Epidermal melanocyte (primary cell): ENCODE measurements around the gene TP53BP2.
"Not testable (repeated sequence)": the region's sequence is repeated elsewhere in the genome, so short reads cannot be mapped to it uniquely, and the experiment has no call there.

Source experiments
- DNase-seq: peaks from one replicate; pipeline ENCODE4 v3.0.0; 2011; ENCODE audit warnings: low spot score; ENCODE audit not compliant: insufficient read length

The TP53BP2 gene

GRCh38 chr1:223832637-223832943, 13.2 kb downstream of the TP53BP2 start:
- no peak for DNase-seq

- DNase-seq: no peak
These were observed 13.8 kb downstream of the TP53BP2 start for GRCh38 chr1:223831755-223832636.

- DNase-seq: no peak
These were observed 16.1 kb downstream of the TP53BP2 start for GRCh38 chr1:223829678-223830077.

- no peak for DNase-seq
These were observed 17.4 kb downstream of the TP53BP2 start for GRCh38 chr1:223828162-223828848.

- DNase-seq: no peak
These were observed 18.5 kb downstream of the TP53BP2 start for GRCh38 chr1:223827193-223827663.

DNA sequence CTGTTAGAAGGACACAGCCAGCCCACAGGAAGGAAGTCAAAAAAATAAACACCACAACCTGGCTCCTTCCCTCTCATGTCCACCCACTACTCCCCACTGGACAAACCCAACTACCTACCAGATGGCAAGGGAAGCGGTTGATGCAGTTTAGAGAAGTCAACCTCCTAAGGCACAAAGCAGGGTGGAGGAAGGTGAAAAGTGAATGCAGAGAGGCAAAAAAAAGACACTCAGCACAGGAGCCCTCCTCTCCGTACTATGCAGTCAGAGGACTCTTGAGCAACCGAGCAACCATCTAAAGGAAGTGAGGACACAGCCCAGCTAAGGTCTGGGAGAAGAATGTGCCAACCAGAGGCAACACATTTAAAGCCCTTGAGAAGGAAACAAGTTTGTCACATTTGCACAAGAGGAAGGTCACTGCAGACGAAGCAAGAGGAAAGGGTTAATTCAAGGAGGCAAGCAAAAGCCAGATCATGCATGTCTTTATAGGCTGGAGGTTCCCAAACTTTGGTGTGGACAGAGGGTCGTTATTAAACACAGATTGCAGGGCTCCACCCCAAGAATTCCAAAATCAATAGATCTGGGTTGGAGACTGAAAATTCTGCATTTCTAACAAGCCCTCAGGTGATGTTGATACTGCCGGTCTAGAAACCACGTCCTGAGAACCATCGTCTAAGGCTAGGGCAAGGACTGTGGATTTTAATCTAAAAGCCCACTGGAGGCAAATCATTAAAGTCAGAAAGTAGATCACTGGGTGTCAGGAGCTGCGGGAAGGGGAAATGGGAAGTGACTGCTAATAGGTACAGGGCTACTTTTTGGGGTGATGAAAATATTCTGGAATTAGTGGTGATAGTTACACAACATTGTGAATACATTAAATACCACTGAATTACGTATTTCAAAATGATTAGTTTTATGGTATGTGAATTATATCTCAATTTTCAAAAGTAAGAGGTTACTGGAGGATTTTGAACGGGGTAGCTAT, 19.7 kb downstream of the TP53BP2 start:
- no peak for DNase-seq

DNA sequence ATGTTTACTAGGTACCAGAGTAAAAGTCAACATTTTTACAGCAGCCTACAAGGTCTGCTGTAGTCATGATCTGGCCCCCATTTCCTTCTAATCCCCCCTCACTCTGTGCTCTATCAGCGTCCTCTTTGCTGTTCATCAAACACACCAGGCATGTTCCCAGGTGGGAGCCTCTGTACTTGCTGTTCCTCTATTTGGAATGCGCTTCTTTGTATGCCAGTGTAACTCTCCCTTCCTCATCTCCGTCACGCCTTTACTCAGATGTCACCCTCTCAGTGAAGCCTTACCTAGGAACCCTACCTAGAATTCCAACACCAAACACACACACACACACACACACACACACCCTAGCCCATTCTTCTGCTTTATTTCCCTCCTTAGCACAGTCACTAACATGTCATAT, 21.0 kb downstream of the TP53BP2 start:
- DNase-seq: no peak

GRCh38 chr1:223824287-223824686, 21.5 kb downstream of the TP53BP2 start:
- no peak for DNase-seq

- DNase-seq: no peak
These were observed 24.8 kb downstream of the TP53BP2 start for GRCh38 chr1:223820971-223821370.

DNA sequence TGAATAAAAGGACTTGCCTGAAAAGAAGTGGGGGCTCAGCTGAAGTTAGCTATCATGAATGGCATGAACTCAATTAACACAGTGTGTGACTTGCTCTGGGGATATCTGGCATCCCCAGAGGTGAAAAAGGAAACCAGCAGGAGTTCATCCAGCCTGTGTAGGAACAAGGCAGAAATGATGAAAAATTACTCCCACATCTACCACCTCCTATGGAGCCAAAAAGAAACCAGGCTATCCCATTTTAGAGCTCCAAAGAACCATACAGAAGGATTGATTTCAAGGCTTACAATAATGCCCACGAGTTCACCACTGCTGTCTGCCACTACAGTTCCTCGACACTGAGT, 25.3 kb downstream of the TP53BP2 start:
- no peak for DNase-seq

GRCh38 chr1:223819730-223820514, 25.8 kb downstream of the TP53BP2 start:
- DNase-seq: no peak

- not testable (repeated sequence) for DNase-seq
These were observed 28.5 kb downstream of the TP53BP2 start for GRCh38 chr1:223817265-223817664.

DNA sequence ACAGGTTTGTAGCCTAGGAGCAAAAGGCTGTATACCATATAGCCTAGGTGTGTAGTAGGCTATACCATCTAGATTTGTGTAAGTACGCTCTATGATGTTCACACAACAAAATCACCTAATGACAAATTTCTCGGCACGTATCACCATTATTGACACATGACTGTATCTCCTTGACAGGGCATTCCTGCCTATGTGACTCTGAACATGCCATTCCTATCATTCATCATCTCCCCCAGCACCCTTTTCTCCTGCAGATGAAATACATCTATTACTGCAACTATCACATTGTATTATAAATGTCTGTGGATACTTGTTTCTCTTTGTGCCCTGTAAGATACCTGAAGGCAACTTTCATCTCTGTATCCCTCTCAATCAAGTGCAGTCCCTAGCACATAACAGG, 29.9 kb downstream of the TP53BP2 start:
- DNase-seq: no peak

DNA sequence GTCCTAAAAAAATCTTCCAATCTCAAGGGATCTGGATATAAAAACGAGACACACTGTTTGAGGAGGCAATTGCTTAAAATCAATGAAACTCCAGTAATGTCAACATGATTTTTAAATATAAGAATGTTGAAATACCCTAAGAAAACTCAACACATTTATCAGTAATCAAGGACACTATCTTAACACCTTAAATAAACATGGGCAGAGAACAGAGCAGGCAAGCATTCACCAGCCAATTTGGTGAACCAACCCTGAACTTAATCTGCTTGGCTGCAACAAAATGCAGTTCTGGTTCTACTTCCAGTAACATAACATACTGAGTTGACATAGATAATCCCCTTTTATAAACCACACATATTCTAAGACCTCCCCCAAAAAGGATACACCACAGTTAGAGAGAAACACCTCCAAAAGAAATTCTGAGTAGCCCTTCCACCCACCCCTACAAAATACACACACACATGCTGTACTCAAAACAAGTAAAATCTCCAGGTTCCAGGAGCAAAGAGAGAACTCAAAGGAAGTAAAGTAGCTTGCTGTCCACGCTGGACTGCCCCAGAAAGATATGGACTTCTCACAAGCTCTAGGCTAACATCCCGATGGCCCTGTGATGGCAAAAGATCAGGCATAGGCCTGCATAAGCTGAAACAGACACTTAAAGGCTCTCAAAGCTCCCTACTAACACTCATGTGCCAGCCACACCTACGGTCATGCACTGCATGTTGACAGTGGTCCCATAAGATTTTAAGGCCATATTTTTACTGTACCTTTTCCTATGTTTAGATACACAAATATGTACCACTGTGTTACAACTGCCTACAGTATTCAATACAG, 30.5 kb downstream of the TP53BP2 start:
- DNase-seq: no peak

DNA sequence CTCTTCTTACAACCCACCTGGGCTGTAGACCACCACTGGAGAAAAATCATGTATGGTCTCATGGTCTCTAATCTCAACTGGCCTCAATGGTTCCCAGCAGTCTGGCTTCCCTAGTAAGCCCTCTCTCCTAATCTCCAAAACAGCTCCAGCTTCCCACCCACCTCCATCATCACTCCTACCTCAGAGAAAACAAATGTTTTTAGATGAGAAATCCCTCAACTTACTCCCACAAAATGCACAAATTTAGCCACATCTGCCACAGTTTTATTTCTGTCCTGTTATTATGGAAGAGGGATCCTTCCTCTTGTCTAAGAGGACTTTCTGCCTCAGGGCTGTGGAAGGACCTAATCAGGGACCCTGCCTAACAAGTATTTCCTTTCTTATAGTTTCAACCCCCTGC, 32.1 kb downstream of the TP53BP2 start:
- DNase-seq: no peak

- DNase-seq: no peak
These were observed 34.1 kb downstream of the TP53BP2 start for GRCh38 chr1:223811634-223812101.

- no peak for DNase-seq
These were observed 35.2 kb downstream of the TP53BP2 start for GRCh38 chr1:223810586-223810985.

- not testable (repeated sequence) for DNase-seq
These were observed 35.8 kb downstream of the TP53BP2 start for GRCh38 chr1:223809905-223810304.

DNA sequence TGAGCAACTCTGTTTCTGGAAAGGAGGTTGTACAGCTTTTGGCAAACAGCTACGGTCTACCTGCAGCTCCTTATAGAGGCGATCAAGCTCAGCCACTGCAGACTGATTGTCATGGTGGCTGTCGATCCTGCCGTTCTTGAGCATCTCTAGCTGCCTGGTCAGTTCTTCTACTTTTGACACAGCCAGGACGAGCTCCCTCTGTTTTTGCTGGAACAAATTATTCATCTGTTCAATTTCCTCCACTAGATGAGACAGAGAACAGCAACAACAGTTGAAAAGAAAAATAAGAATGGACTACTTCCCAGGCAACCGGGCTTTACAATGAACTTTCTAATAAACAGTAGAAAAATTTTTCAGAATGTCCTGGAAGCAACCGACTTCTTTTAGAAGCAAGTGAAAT, 42.5 kb downstream of the TP53BP2 start:
- DNase-seq: no peak

GRCh38 chr1:223802602-223803001, 43.1 kb downstream of the TP53BP2 start:
- no peak for DNase-seq
